ENCODE results near the gene TBX4. TPM values are rescaled to one million over a fixed set of nuclear protein-coding genes. Genes with fewer than 3 reads are reported as not detected.

TBX4 gene
- total RNA-seq, 1 experiment from 2014 or later = not detected

DNA sequence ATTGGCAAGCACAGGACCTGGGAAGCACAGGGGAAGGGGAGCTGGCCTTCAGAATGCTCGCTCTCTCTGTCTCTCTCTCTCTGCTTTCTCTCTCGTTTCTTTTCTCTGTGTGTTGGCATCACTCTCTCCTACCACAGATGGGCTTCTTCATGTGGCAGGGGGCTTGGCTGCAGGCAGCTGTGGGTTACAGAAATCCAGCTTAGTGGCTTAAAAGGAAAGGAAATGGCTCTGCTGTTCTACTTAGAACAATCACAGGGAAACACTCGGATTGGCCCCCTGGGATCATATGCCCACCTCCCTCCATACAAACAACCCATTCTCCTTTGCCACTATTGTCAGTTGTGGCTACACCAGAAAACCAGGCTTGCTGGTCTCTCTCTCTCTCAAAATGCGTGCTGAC lies 32.2 kb upstream of the TBX4 start:
- Histone ChIP-seq H2BK12ac (ENCODE audit: insufficient read length, low read depth, low read length) (no peak overlapping the region), H3K9ac (ENCODE audit: extremely low read depth, insufficient read length, low read length) (no peak overlapping the region), H4K8ac (replicated peaks; ENCODE audit: insufficient read length, low read depth, low read length) (no peak overlapping the region), H2BK15ac (ENCODE audit: low read depth, low read length) (no peak overlapping the region), H3K23me2 (ENCODE audit: insufficient read length, low read depth, low read length, poor library complexity, severe bottlenecking) (no peaks in the 10 kb centered on the region), H3T11ph (ENCODE audit: low read length) (no peak overlapping the region), H3K27me3 (ENCODE audit: insufficient read depth, low read length) (peaks cover 8% of the 10 kb centered on the region), H2AFZ (ENCODE audit: low read length) (no peak overlapping the region), H4K5ac (ENCODE audit: insufficient read length, low read depth, low read length) (no peak overlapping the region), H4K20me1 (ENCODE audit: control insufficient read depth, insufficient read depth, insufficient read length) (no peaks in the 10 kb centered on the region), H2BK5ac (ENCODE audit: insufficient read length, low read length) (no peak overlapping the region), H2BK20ac (ENCODE audit: low read depth, low read length, poor library complexity, severe bottlenecking) (no peak overlapping the region), H3K18ac (ENCODE audit: insufficient read length, low read depth, low read length) (no peak overlapping the region), H3K4me2 (ENCODE audit: insufficient read depth, insufficient read length, low read length) (no peak overlapping the region), H3K9me3 (ENCODE audit: control insufficient read depth, low read depth, low read length) (no peaks in the 10 kb centered on the region), H3K27ac (ENCODE audit: insufficient read length, low read depth, low read length) (no peak overlapping the region), H2AK5ac (ENCODE audit: insufficient read length, low read length) (no peak overlapping the region), H3K4me1 (ENCODE audit: insufficient read depth, low read length) (no peaks in the 10 kb centered on the region), H3K56ac (ENCODE audit: insufficient read length, low read depth, low read length) (no peak overlapping the region), H3K23ac (ENCODE audit: insufficient read length, low read depth, low read length) (no peak overlapping the region), H3K4ac (ENCODE audit: low read depth, low read length) (no peak overlapping the region), H3K14ac (ENCODE audit: insufficient read depth, low read length) (no peak overlapping the region), H4K91ac (ENCODE audit: insufficient read length, low read depth, low read length) (no peak overlapping the region), H3K79me2 (ENCODE audit: insufficient read depth, low read length) (no peaks in the 10 kb centered on the region), H2BK120ac (ENCODE audit: low read depth, low read length, poor library complexity, severe bottlenecking) (no peak overlapping the region), H3K79me1 (ENCODE audit: insufficient read depth, low read depth, low read length, poor library complexity, severe bottlenecking) (no peaks in the 10 kb centered on the region)
- no peaks in the 10 kb centered on the region for H3K36me3 Mint-ChIP-seq (ENCODE audit: insufficient read depth in 1 of 3, low read depth in 3 of 3)
- no peak for DNase-seq
- H3K27me3 Mint-ChIP-seq (ENCODE audit: low read depth) = peaks cover 81% of the 10 kb centered on the region
- WGBS (ENCODE audit: extremely low coverage, insufficient read length, low lambda C conversion rate) = no CpG with 5 or more reads among the region's 4 CpGs
- no peaks in the 10 kb centered on the region for H3K9me3 Mint-ChIP-seq
- H3K4me3 Mint-ChIP-seq = no peak overlapping the region
- H3K27ac Mint-ChIP-seq = no peak overlapping the region
- TF ChIP-seq CTCF (conservative IDR thresholded peaks at IDR 0.05) = no peak
- H3K4me1 Mint-ChIP-seq = peaks cover 3 to 6% of the 10 kb centered on the region in 2 experiments; a peak in 3 of 4 replicates

Measured in H9 (cell line).